Stimulated activated CD8-positive, alpha-beta memory T cell treated with anti-CD3 and anti-CD28 coated beads, Interleukin-2, amount 100 ng/mL, for 1 hour (primary cell): ENCODE results near the gene TANK.
"Not testable (repeated sequence)": the region's sequence is repeated elsewhere in the genome, so short reads cannot be mapped to it uniquely, and the experiment has no call there.

ENCODE experiments used
- DNase-seq, 2 donors: peaks; one replicate each; pipeline ENCODE4 v3.0.0-alpha.2; 2020; ENCODE audit warnings: low read depth in 2 of 2

The TANK gene

GRCh38 chr2:161169335-161169734, 9.1 kb downstream of the TANK start:
- no peak for DNase-seq

GRCh38 chr2:161170377-161170776, 10.1 kb downstream of the TANK start:
- DNase-seq = no peak

GRCh38 chr2:161170958-161171932, 11.0 kb downstream of the TANK start:
- no peak for DNase-seq

GRCh38 chr2:161172901-161173540, 12.8 kb downstream of the TANK start:
- no peak for DNase-seq

GRCh38 chr2:161173541-161174194, 13.4 kb downstream of the TANK start:
- no peak for DNase-seq

GRCh38 chr2:161177969-161178368, 17.7 kb downstream of the TANK start:
- no peak for DNase-seq

GRCh38 chr2:161178756-161179155, 18.5 kb downstream of the TANK start:
- DNase-seq = no peak

GRCh38 chr2:161190050-161190449, 29.8 kb downstream of the TANK start:
- no peak for DNase-seq

GRCh38 chr2:161195602-161196001, 35.4 kb downstream of the TANK start:
- not testable (repeated sequence) for DNase-seq

- no peak for DNase-seq
Observed at GRCh38 chr2:161199912-161200701, 39.9 kb downstream of the TANK start.

GRCh38 chr2:161204846-161205245, 44.6 kb downstream of the TANK start:
- no peak for DNase-seq

GRCh38 chr2:161206471-161207032, 46.3 kb downstream of the TANK start:
- DNase-seq = no peak

- no peak for DNase-seq
Observed at GRCh38 chr2:161207941-161208340, 47.7 kb downstream of the TANK start.

GRCh38 chr2:161208527-161209139, 48.4 kb downstream of the TANK start:
- DNase-seq = no peak

GRCh38 chr2:161209902-161210301, 49.7 kb downstream of the TANK start:
- DNase-seq = no peak

GRCh38 chr2:161217597-161218185, 57.5 kb downstream of the TANK start:
- no peak for DNase-seq

GRCh38 chr2:161219211-161219610, 59.0 kb downstream of the TANK start:
- DNase-seq = no peak

GRCh38 chr2:161223139-161223732, 63.0 kb downstream of the TANK start:
- no peak for DNase-seq

- no peak for DNase-seq
Observed at GRCh38 chr2:161228511-161229240, 68.4 kb downstream of the TANK start.
